H1 (cell line): ENCODE measurements around the gene DYNC1H1. TPM values are rescaled to one million over a fixed set of nuclear protein-coding genes. Genes with fewer than 3 reads are reported as not detected.

Experiments used
- CTCF ChIP-seq, 3 experiments: IDR thresholded peaks; 1 replicate in 2 of 3; 2 replicates in 1 of 3; pipeline versions ENCODE4 v1.5.1 to v1.6.1; 2011; ENCODE audit warnings: low read length in 3 of 3, mild to moderate bottlenecking in 3 of 3, inconsistent platforms in 2 of 3, low read depth in 1 of 3, moderate library complexity in 1 of 3; ENCODE audit not compliant: insufficient read depth in 1 of 3; ENCODE audit errors: control extremely low read depth in 1 of 3
- TEAD4 ChIP-seq: IDR thresholded peaks from 2 replicates; pipeline ENCODE4 v1.6.1; 2012; ENCODE audit warnings: low read depth, low read length, inconsistent platforms, mixed read lengths
- polyA plus RNA-seq, 7 experiments: library from polyadenylated mRNA; depleted of rRNA in 3 of 7; stranded (reverse) in 5 of 7; unstranded in 2 of 7; fragments of >200 nt in 5 of 7; fragments of 200-250 nt in 2 of 7; gene quantifications; 1 replicate in 5 of 7; 2 replicates in 1 of 7; 4 replicates in 1 of 7; pipeline versions ENCODE4 v1.2.1 to v1.2.3, GENCODE V29; 2011 to 2013; ENCODE audit warnings: missing spikeins in 2 of 7, mixed read lengths in 2 of 7
- total RNA-seq: library from RNA; stranded (reverse); fragmentation: NEBNext Ultra II Directional; extraction: Animal tissue kit (Norgen Biotek cat#: 25700); gene quantifications from 2 replicates; pipeline ENCODE4 v1.2.1, GENCODE V29; 2021

Gene DYNC1H1
- total and polyA plus RNA-seq, 2 of the 8 experiments (the other 6 are each of a cell fraction or from before 2014, with no cell fraction given): 238 to 387 TPM

- TF ChIP-seq CTCF (IDR thresholded peaks at IDR 0.05; ENCODE audit: control extremely low read depth in 1 of 3, insufficient read depth in 1 of 3, low read depth in 1 of 3, low read length in 3 of 3): peak; percentile 92 to 96 (median 95)
- TF ChIP-seq TEAD4: peak; percentile 91
- TF ChIP-seq, all 59 proteins: peak for 7
Observed at GRCh38 chr14:101961011-101961721, 3.2 kb upstream of the DYNC1H1 start (continued).
